MM.1S (cell line): ENCODE measurements around the gene APOBEC2.

Experiments
- DNase-seq: peaks from one replicate; pipeline ENCODE4 v3.0.0-alpha.2; 2015
- H2AFZ ChIP-seq: fragments of 300-600 bp; sonication (generic); 2 replicates; pipeline ENCODE4 v1.6.0; 2016; ENCODE audit warnings: antibody characterized with exemption, low read length
- H3F3A ChIP-seq: fragments of 300-600 bp; sonication (generic); 2 replicates; pipeline ENCODE4 v1.6.1; 2016; ENCODE audit warnings: mild to moderate bottlenecking, antibody characterized with exemption, low read length, moderate library complexity, mixed read lengths; ENCODE audit not compliant: insufficient read depth
- H3K27ac ChIP-seq: fragments of 300-600 bp; sonication (generic); 2 replicates; pipeline ENCODE4 v1.5.1; 2016; ENCODE audit warnings: mild to moderate bottlenecking, low read length
- H3K27me3 ChIP-seq: fragments of 300-600 bp; sonication (generic); replicated peaks from 2 replicates; pipeline ENCODE4 v1.6.0; 2016; ENCODE audit warnings: low read length; ENCODE audit not compliant: insufficient read depth
- H3K36me3 ChIP-seq: fragments of 300-600 bp; sonication (generic); replicated peaks from 2 replicates; pipeline ENCODE4 v1.6.1; 2016; ENCODE audit warnings: mild to moderate bottlenecking, low read length, mixed read lengths; ENCODE audit not compliant: insufficient read depth
- H3K4me1 ChIP-seq: fragments of 300-600 bp; sonication (generic); 2 replicates; pipeline ENCODE4 v1.6.1; 2016; ENCODE audit warnings: low read length, mixed read lengths
- H3K4me2 ChIP-seq: fragments of 300-600 bp; sonication (generic); 2 replicates; pipeline ENCODE4 v1.6.0; 2016; ENCODE audit warnings: low read depth, low read length
- H3K4me3 ChIP-seq: fragments of 300-600 bp; sonication (generic); 2 replicates; pipeline ENCODE4 v1.5.1; 2016; ENCODE audit warnings: low read length, mixed read lengths
- H3K79me2 ChIP-seq: fragments of 300-600 bp; sonication (generic); 2 replicates; pipeline ENCODE4 v1.6.1; 2016; ENCODE audit warnings: mixed run types, low read length, mixed read lengths
- H3K9ac ChIP-seq: fragments of 300-600 bp; sonication (generic); 2 replicates; pipeline ENCODE4 v1.6.1; 2016; ENCODE audit warnings: low read length, mixed read lengths
- H3K9me2 ChIP-seq: fragments of 300-600 bp; sonication (generic); replicated peaks from 2 replicates; pipeline ENCODE4 v1.6.1; 2016; ENCODE audit warnings: mild to moderate bottlenecking, low read length, mixed read lengths; ENCODE audit not compliant: insufficient read depth
- H3K9me3 ChIP-seq: fragments of 300-600 bp; sonication (generic); replicated peaks from 2 replicates; pipeline ENCODE4 v1.6.1; 2016; ENCODE audit warnings: mild to moderate bottlenecking, low read length, mixed read lengths; ENCODE audit not compliant: insufficient read depth
- H4K20me1 ChIP-seq: fragments of 300-600 bp; sonication (generic); 2 replicates; pipeline ENCODE4 v1.6.1; 2016; ENCODE audit warnings: mild to moderate bottlenecking, low read length, moderate library complexity, mixed read lengths; ENCODE audit not compliant: insufficient read depth
- CTCF ChIP-seq: fragments of 300-600 bp; sonication (generic); IDR thresholded peaks from 2 replicates; pipeline ENCODE4 v1.5.1; 2016; ENCODE audit warnings: antibody characterized with exemption, low read length, mixed read lengths
- EZH2 ChIP-seq: fragments of 300-600 bp; sonication (generic); optimal IDR thresholded peaks from 2 replicates; pipeline ENCODE3; 2017; ENCODE audit warnings: low read depth, mild to moderate bottlenecking, antibody characterized with exemption, low read length, mixed read lengths
- EZH2phosphoT487 ChIP-seq: fragments of 300-600 bp; sonication (generic); IDR thresholded peaks from 2 replicates; pipeline ENCODE4 v1.6.1; 2018; ENCODE audit warnings: antibody characterized with exemption, low read length

APOBEC2 gene

GRCh38 chr6:41037107-41037900 lies 15.7 kb upstream of the APOBEC2 start:
- Histone ChIP-seq H3F3A (no peaks in the 10 kb centered on the region), H3K9me2 (no peaks in the 10 kb centered on the region), H3K4me3 (no peak overlapping the region), H3K36me3 (no peaks in the 10 kb centered on the region), H3K4me1 (no peaks in the 10 kb centered on the region), H3K79me2 (no peaks in the 10 kb centered on the region), H2AFZ (no peak overlapping the region), H3K9me3 (no peaks in the 10 kb centered on the region), H3K27me3 (no peaks in the 10 kb centered on the region), H4K20me1 (no peaks in the 10 kb centered on the region), H3K9ac (no peak overlapping the region), H3K27ac (no peak overlapping the region), H3K4me2 (no peak overlapping the region)
- no peak for DNase-seq
- TF ChIP-seq CTCF, result no peak
- TF ChIP-seq EZH2, result no peak
- no peak for TF ChIP-seq EZH2phosphoT487

GRCh38 chr6:41038205-41038604 lies 14.8 kb upstream of the APOBEC2 start:
- Histone ChIP-seq H3K27me3 (no peaks in the 10 kb centered on the region), H3K36me3 (no peaks in the 10 kb centered on the region), H2AFZ (no peak overlapping the region), H3K9ac (no peak overlapping the region), H3K4me3 (no peak overlapping the region), H3F3A (no peaks in the 10 kb centered on the region), H3K4me1 (no peaks in the 10 kb centered on the region), H3K9me2 (no peaks in the 10 kb centered on the region), H3K4me2 (no peak overlapping the region), H4K20me1 (no peaks in the 10 kb centered on the region), H3K9me3 (no peaks in the 10 kb centered on the region), H3K79me2 (no peaks in the 10 kb centered on the region), H3K27ac (no peak overlapping the region)
- no peak for DNase-seq
- TF ChIP-seq CTCF (no peak), EZH2phosphoT487 (no peak), EZH2 (no peak)

- H2AFZ ChIP-seq, result no peak within 1 kb of the TSS
- H3K79me2 ChIP-seq, result no peaks in the 10 kb centered on the region
Measured at GRCh38 chr6:41039060-41039998, 13.7 kb upstream of the APOBEC2 start, which contains the start of gene UNC5CL. TSS of gene UNC5CL (minus strand) at chr6:41039221. CDS start at chr6:41035074, 4,147 bp downstream.

More at GRCh38 chr6:41039060-41039998, 13.7 kb upstream of the APOBEC2 start, which contains the start of gene UNC5CL:
- no peak within 1 kb of the TSS for H3K9ac ChIP-seq
- no peaks in the 10 kb centered on the region for H3K9me2 ChIP-seq
- H3K27ac ChIP-seq, result no peak within 1 kb of the TSS
- peak; percentile 38 for DNase-seq
- H3K4me1 ChIP-seq, result no peaks in the 10 kb centered on the region
- no peaks in the 10 kb centered on the region for H3K36me3 ChIP-seq
- no peaks in the 10 kb centered on the region for H3F3A ChIP-seq
- no peaks in the 10 kb centered on the region for H3K9me3 ChIP-seq
- H4K20me1 ChIP-seq, result no peaks in the 10 kb centered on the region
- H3K4me3 ChIP-seq, result no peak within 1 kb of the TSS
- TF ChIP-seq CTCF (peak; percentile 88), EZH2phosphoT487 (no peak), EZH2 (no peak)
- no peaks in the 10 kb centered on the region for H3K27me3 ChIP-seq
- H3K4me2 ChIP-seq, result no peak within 1 kb of the TSS
